Measurements from ENCODE around the gene MRPS15.

DNA sequence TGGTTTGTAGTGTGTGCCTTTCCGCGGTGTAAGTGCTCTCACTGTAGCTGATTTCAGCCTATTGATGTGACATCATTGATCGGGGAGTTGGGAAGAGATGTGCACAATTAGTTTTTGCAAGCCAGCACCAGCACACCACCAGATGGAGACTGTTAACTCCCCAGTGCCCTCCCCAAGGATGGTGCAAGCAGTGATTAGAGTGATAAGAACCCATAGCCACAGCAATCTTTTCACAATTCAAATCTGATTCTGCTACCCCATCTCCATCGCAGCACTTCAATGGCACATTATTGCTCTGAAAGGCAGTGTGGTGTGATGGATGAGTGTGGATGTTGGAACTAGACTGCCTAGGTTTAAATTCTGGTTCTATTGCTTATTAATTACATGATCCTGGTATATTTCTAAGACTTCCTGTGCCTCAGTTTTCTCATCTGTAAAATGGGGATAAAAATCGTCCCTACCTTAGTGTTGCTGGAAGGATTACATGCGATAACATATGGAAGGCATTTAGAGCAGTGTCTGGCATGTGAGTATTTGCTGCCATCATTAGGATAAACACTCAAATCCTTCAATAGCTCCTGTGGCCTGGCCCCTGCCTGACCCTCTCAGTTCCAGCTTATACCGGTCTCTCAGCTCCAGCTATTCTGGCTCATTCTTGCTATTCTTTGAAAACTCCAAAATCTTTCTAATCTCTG lies 11.9 kb upstream of the MRPS15 start:
- TF ChIP-seq, protein P1, sequence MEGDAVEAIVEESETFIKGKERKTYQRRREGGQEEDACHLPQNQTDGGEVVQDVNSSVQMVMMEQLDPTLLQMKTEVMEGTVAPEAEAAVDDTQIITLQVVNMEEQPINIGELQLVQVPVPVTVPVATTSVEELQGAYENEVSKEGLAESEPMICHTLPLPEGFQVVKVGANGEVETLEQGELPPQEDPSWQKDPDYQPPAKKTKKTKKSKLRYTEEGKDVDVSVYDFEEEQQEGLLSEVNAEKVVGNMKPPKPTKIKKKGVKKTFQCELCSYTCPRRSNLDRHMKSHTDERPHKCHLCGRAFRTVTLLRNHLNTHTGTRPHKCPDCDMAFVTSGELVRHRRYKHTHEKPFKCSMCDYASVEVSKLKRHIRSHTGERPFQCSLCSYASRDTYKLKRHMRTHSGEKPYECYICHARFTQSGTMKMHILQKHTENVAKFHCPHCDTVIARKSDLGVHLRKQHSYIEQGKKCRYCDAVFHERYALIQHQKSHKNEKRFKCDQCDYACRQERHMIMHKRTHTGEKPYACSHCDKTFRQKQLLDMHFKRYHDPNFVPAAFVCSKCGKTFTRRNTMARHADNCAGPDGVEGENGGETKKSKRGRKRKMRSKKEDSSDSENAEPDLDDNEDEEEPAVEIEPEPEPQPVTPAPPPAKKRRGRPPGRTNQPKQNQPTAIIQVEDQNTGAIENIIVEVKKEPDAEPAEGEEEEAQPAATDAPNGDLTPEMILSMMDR (IDR thresholded peaks at IDR 0.05; ENCODE audit: insufficient read depth, low read depth, low read length) = no peak
- TF ChIP-seq EZH2 (IDR thresholded peaks at IDR 0.05; ENCODE audit: insufficient read depth, low read length) = no peak
